Tibial artery (tissue), 4 donors: Measurements from ENCODE around the gene CLEC3B.
A peak's percentile ranks its signal among the peaks of the same experiment; 100 is the strongest.
"Not testable (repeated sequence)": the region's sequence is repeated elsewhere in the genome, so short reads cannot be mapped to it uniquely, and the experiment has no call there.

ENCODE experiments used
- DNase-seq, 2 donors: peaks; one replicate each; pipeline ENCODE4 v3.0.0-alpha.2; 2019
- H3K27ac ChIP-seq, 2 donors: fragments of 200-600 bp; sonication (generic) in 1 of 2; 1 replicate in 1 of 2; 2 replicates in 1 of 2; pipeline ENCODE4 v1.5.1; 2018 to 2019; ENCODE audit warnings: mild to moderate bottlenecking in 1 of 2
- H3K27me3 ChIP-seq, 2 donors: fragments of 200-600 bp; sonication (generic) in 1 of 2; one replicate each; pipeline versions ENCODE4 v1.5.1 to v1.6.0; 2016 to 2019
- H3K36me3 ChIP-seq, 3 donors: fragments of 200-600 bp; sonication (generic) in 2 of 3; one replicate each; pipeline ENCODE4 v1.5.1; 2016 to 2019; ENCODE audit warnings: mild to moderate bottlenecking in 2 of 3
- H3K4me1 ChIP-seq, 4 donors: fragments of 200-600 bp; sonication (generic) in 2 of 4; 1 replicate in 3 of 4; 2 replicates in 1 of 4; pipeline ENCODE4 v1.5.1; 2016 to 2019
- H3K4me3 ChIP-seq, 2 donors: fragments of 200-600 bp; sonication (generic) in 1 of 2; 1 replicate in 1 of 2; 2 replicates in 1 of 2; pipeline ENCODE4 v1.5.1; 2018 to 2019; ENCODE audit warnings: mild to moderate bottlenecking in 2 of 2
- H3K9me3 ChIP-seq, 3 donors: fragments of 200-600 bp; sonication (generic) in 1 of 3; one replicate each; pipeline ENCODE4 v1.5.1; 2016 to 2019
- intact Hi-C: fragments of 100-400 bp; cut with DNase I; formaldehyde crosslinking; loops from one replicate; pipeline ENCODE4 v1.15.0; 2023; ENCODE audit warnings: low total_unique reads
- TF ChIP-seq, protein P1 (sequence below), 2 experiments: fragments of 200-600 bp in 1 of 2; fragments of 450-650 bp in 1 of 2; IDR thresholded peaks; one replicate each; pipeline ENCODE4 v1.5.1; 2017 to 2019; ENCODE audit warnings: antibody characterized with exemption in 2 of 2, mild to moderate bottlenecking in 1 of 2, moderate library complexity in 1 of 2

Gene CLEC3B

DNA sequence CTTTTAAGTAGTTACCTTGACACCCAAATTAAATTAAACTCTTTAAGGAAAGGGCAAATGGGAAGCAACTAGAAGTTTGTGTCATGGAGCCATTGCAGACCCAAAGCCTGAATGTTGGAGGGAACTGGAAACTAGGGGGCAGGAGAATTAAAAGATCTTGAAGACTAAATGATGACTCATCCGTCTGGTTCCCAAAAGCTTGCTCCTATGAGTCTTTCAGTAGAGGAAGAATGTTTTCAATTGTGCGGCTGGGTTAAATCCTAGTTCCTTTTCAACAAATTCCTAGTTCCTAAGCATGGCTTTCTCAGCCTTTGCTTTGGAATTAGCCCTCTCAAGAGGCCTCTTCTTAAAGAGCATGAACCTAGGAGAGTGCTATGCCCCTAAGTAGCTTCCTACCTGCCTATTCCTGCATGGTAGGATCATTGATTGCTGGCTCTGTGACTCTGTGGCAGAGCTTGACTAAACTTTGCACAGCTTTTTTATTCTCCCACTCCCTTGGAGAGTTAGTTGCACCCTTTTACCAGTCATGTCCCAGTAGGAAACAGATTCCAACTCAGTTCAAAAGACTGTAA is 17.7 kb downstream of the CLEC3B start:
- DNase-seq: no peak
- Histone ChIP-seq H3K9me3 (no peaks in the 10 kb centered on the region), H3K27ac (peak overlapping the region in 1 of 2 donors; percentile 25), H3K36me3 (no peaks in the 10 kb centered on the region), H3K27me3 (no peaks in the 10 kb centered on the region), H3K4me3 (no peak overlapping the region), H3K4me1 (peaks cover 0 to 6% (median 2%) of the 10 kb centered on the region in 4 donors)
- intact Hi-C loops: loop anchor here (5.0 kb wide), 1 partner anchor 168 kb away; no protein-coding TSS in a partner anchor
- TF ChIP-seq, protein P1, sequence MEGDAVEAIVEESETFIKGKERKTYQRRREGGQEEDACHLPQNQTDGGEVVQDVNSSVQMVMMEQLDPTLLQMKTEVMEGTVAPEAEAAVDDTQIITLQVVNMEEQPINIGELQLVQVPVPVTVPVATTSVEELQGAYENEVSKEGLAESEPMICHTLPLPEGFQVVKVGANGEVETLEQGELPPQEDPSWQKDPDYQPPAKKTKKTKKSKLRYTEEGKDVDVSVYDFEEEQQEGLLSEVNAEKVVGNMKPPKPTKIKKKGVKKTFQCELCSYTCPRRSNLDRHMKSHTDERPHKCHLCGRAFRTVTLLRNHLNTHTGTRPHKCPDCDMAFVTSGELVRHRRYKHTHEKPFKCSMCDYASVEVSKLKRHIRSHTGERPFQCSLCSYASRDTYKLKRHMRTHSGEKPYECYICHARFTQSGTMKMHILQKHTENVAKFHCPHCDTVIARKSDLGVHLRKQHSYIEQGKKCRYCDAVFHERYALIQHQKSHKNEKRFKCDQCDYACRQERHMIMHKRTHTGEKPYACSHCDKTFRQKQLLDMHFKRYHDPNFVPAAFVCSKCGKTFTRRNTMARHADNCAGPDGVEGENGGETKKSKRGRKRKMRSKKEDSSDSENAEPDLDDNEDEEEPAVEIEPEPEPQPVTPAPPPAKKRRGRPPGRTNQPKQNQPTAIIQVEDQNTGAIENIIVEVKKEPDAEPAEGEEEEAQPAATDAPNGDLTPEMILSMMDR (IDR thresholded peaks at IDR 0.05): no peak

DNA sequence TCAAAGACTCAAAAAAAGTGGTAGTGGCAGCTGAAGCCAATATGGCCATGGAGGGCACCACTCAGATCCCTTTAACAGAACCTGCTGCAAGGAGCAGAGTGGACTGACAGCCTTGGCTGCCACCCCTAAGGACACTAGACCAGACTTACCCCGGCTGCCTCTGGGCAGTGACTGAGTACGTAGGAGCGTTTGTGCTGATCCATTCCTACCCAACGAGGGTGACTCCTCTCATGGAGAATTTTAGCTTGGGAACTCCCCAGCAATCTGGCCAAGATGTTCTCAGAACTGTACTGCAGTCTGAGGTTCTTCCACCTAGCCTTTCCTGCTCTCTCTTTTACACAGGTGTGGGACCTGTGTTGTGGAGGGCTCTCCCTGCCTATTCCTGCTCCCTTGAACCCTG is 22.1 kb downstream of the CLEC3B start:
- DNase-seq: no peak
- TF ChIP-seq, protein P1 (IDR thresholded peaks at IDR 0.05): no peak
- H3K27ac ChIP-seq: no peak overlapping the region
- peaks cover 0 to 6% (median 0%) of the 10 kb centered on the region in 4 donors for H3K4me1 ChIP-seq
- no peaks in the 10 kb centered on the region for H3K9me3 ChIP-seq
- no peaks in the 10 kb centered on the region for H3K36me3 ChIP-seq
- intact Hi-C loops: no loop called here
- no peak overlapping the region for H3K4me3 ChIP-seq
- H3K27me3 ChIP-seq: no peaks in the 10 kb centered on the region

DNA sequence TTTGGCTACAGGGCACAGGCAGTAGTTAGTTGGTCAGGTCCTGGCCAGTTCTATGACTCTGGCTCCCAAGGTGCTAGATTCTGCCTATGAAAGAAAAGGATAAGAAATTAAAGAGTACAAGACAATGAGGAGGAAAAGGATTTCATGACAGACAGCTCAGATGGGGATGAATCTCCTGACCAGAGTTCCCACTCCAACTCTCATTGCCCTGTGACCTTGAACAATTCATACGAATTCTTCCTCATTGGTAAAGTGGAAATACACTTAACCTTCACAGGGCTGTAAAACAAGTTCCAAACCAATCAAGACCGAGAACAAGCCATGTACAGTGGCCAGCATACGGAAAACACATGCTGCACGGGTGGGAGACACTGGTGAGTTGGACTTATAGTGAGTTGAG is 23.7 kb downstream of the CLEC3B start:
- TF ChIP-seq, protein P1 (IDR thresholded peaks at IDR 0.05): no peak
- DNase-seq: no peak
- intact Hi-C loops: no loop called here

DNA sequence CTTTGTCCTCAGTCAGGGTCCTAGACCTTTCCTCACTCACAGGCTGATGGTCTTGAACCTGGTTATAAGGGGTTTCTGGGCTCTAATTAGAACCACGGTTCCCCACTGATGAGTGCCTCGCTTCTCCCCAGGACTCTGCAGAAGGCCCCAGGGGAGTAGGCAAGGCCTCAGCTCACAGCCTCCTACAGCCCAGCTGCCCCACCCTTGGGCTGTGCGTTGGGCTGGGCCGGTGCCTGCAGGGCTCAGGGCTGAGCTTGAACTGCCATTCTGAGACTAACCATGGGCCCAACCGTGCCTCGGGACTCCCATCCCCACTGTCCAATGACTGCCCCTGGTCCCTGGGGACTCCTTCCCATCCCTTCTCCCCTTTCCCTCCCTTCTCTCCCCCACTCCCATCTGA is 25.6 kb downstream of the CLEC3B start:
- intact Hi-C loops: no loop called here
- H3K9me3 ChIP-seq: no peaks in the 10 kb centered on the region
- TF ChIP-seq, protein P1 (IDR thresholded peaks at IDR 0.05): no peak

More for the DNA sequence above, 23.7 kb downstream of the CLEC3B start:
- no peaks in the 10 kb centered on the region for H3K27me3 ChIP-seq
- H3K4me1 ChIP-seq: peaks cover 0 to 10% (median 5%) of the 10 kb centered on the region in 4 donors
- H3K9me3 ChIP-seq: no peaks in the 10 kb centered on the region
- H3K4me3 ChIP-seq: no peak overlapping the region
- H3K27ac ChIP-seq: no peak overlapping the region
- H3K36me3 ChIP-seq: no peaks in the 10 kb centered on the region

DNA sequence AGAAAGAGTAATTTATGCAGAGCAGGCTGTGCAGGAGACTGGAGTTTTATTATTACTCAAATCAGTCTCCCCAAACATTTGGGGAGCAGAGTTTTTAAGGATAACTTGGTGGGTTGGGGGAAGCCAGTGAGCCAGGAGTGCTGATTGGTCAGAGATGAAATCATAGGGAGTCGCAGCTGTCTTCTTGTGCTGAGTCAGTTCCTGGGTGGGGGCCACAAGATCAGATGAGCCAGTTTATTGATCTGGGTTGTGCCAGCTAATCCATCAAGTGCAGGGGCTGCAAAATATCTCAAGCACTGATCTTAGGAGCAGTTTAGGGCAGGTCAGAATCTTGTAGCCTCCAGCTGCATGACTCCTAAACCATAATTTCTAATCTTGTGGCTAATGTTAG is 27.7 kb downstream of the CLEC3B start:
- H3K27ac ChIP-seq, H3K27me3 ChIP-seq, H3K36me3 ChIP-seq, intact Hi-C loops, DNase-seq, H3K9me3 ChIP-seq, H3K4me3 ChIP-seq: not testable (repeated sequence)
- H3K4me1 ChIP-seq: peaks cover 0 to 30% (median 16%) of the 10 kb centered on the region in 4 donors

More for the DNA sequence above, 25.6 kb downstream of the CLEC3B start:
- no peak for DNase-seq
- Histone ChIP-seq H3K4me3 (no peak overlapping the region), H3K36me3 (no peaks in the 10 kb centered on the region), H3K27ac (no peak overlapping the region), H3K4me1 (peaks cover 0 to 23% (median 11%) of the 10 kb centered on the region in 4 donors), H3K27me3 (no peaks in the 10 kb centered on the region)

DNA sequence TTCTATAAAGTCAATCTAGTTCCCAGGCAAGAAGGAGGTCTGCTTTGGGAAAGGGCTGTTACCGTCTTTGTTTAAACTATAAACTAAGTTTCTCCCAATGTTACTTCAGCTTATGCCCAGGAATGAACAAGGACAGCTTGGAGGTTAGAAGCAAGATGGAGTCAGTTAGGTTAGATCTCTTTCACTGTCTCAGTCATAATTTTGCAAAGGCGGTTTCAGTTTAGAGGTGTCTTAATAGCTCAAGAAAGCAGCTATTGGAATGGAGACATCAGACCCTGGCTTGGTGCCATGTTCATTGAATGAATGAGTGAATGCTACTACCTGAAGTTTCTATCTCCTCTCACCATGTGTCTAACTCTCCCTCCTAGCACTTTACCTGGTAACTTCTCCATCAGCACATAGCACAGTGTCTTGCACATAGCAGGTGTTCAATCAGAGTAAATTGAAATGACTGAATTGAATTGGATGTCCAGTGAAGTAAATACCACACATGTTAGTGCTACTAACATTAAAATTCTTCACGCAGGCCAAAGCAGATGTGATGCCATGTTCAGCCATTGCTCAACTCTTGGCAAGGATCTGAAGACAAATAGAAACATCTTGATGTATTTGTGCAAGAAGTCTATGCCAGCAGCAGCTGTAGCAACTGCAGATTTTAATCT is 28.2 kb downstream of the CLEC3B start:
- TF ChIP-seq, protein P1 (IDR thresholded peaks at IDR 0.05): no peak
- H3K4me1 ChIP-seq: peaks cover 0 to 32% (median 16%) of the 10 kb centered on the region in 4 donors
- intact Hi-C loops: no loop called here
- H3K36me3 ChIP-seq: no peaks in the 10 kb centered on the region
- no peaks in the 10 kb centered on the region for H3K9me3 ChIP-seq
- no peaks in the 10 kb centered on the region for H3K27me3 ChIP-seq
- no peak overlapping the region for H3K27ac ChIP-seq
- DNase-seq: peak in 1 of 2 donors; percentile 41
- H3K4me3 ChIP-seq: no peak overlapping the region
